GM12878 (cell line): ENCODE results near the gene DHCR7. TPM values are rescaled to one million over a fixed set of nuclear protein-coding genes. Genes with fewer than 3 reads are reported as not detected.

Experiments
- ATAC-seq: fragments of 200-7000 bp; cut with Tn5 transposase; 3 replicates; pipeline ENCODE4 v1.9.1; 2020; ENCODE audit warnings: mild to moderate bottlenecking, moderate library complexity
- BruUV-seq: library from RNA; stranded (reverse); fragments of 400-500 nt; replicated peaks from 2 replicates; lab custom pipeline; 2021; lab: Mats Ljungman, UMichigan
- CTCF ChIA-PET: fragments of 300-600 bp; sonication (Branson Sonifier 250); formaldehyde crosslinking; extraction: SDS; loops from one replicate; lab custom pipeline; 2021; ENCODE audit warnings: inconsistent platforms; lab: Yijun Ruan, JAX
- POLR2A ChIA-PET: fragments of 350-600 bp; formaldehyde crosslinking; extraction: SDS; loops from one replicate; lab custom pipeline; 2021; ENCODE audit warnings: inconsistent platforms; lab: Charles Lee
- RAD21 ChIA-PET: fragments of 300-600 bp; sonication (Branson Sonifier 250); formaldehyde crosslinking; loops from one replicate; lab custom pipeline; 2023; ENCODE audit warnings: antibody characterized with exemption; ENCODE audit not compliant: unreplicated experiment; lab: Charles Lee
- SMC1A ChIA-PET: fragments of 300-600 bp; sonication (Branson Sonifier 250); formaldehyde crosslinking; loops from one replicate; lab custom pipeline; 2023; ENCODE audit not compliant: unreplicated experiment, uncharacterized antibody; lab: Charles Lee
- DNase-seq: peaks from one replicate; pipeline ENCODE4 v3.0.0-alpha.2; 2011; ENCODE audit warnings: low read depth, low spot score
- FAIRE-seq: peaks from 3 replicates; lab custom pipeline; 2011; peaks lifted over from hg19 to GRCh38; lab: Jason Lieb, UNC
- H2AFZ ChIP-seq: 2 replicates; pipeline ENCODE4 v1.6.0; 2011; ENCODE audit warnings: low read depth, low read length, control low read depth; ENCODE audit not compliant: control insufficient read depth
- H3K27ac ChIP-seq: 2 replicates; pipeline ENCODE4 v1.5.1; 2011; ENCODE audit warnings: control low read depth; ENCODE audit not compliant: control insufficient read depth, insufficient read depth
- H3K27me3 ChIP-seq, 2 experiments: replicated peaks in 1 of 2; 2 replicates each; pipeline versions ENCODE4 v1.6.0 to v1.6.1; 2011; ENCODE audit warnings: low read length in 1 of 2; ENCODE audit not compliant: control insufficient read depth in 2 of 2, insufficient read depth in 2 of 2
- H3K36me3 ChIP-seq, 2 experiments: 2 replicates each; pipeline ENCODE4 v1.5.1; 2011; ENCODE audit warnings: low read length in 1 of 2; ENCODE audit not compliant: control insufficient read depth in 2 of 2, insufficient read depth in 2 of 2
- H3K4me1 ChIP-seq: 2 replicates; pipeline ENCODE4 v1.6.1; 2011; ENCODE audit warnings: mild to moderate bottlenecking, low read length, moderate library complexity, mixed read lengths; ENCODE audit not compliant: control insufficient read depth, insufficient read depth
- H3K4me2 ChIP-seq: 2 replicates; pipeline ENCODE4 v1.6.0; 2011; ENCODE audit warnings: control low read depth; ENCODE audit not compliant: control insufficient read depth, insufficient read depth
- H3K4me3 ChIP-seq: fragments of 200-600 bp; sonication (generic); 2 replicates; pipeline ENCODE4 v1.5.1; 2016
- H3K79me2 ChIP-seq: 2 replicates; pipeline ENCODE4 v1.6.0; 2011; ENCODE audit warnings: low read length; ENCODE audit not compliant: control insufficient read depth, insufficient read depth
- H3K9ac ChIP-seq: 2 replicates; pipeline ENCODE4 v1.8.0; 2011; ENCODE audit warnings: low read length, control low read depth, mixed read lengths; ENCODE audit not compliant: control insufficient read depth, insufficient read depth
- H3K9me3 ChIP-seq: replicated peaks from 3 replicates; pipeline ENCODE4 v1.5.1; 2011; ENCODE audit warnings: mild to moderate bottlenecking, low read length; ENCODE audit not compliant: control insufficient read depth, insufficient read depth
- H4K20me1 ChIP-seq: 2 replicates; pipeline ENCODE4 v1.6.0; 2011; ENCODE audit not compliant: control insufficient read depth, insufficient read depth
- CREM ChIP-seq: IDR thresholded peaks from 2 replicates; pipeline ENCODE4 v1.6.1; 2014; ENCODE audit warnings: antibody characterized with exemption, low read depth
- EED ChIP-seq: sonication (generic); IDR thresholded peaks from 2 replicates; pipeline ENCODE4 v1.6.1; 2016; ENCODE audit warnings: antibody characterized with exemption, low read depth
- IRF5 ChIP-seq: fragments of 450-650 bp; IDR thresholded peaks from 2 replicates; pipeline ENCODE4 v1.6.1; 2017; ENCODE audit warnings: borderline replicate concordance
- KAT2A ChIP-seq: conservative IDR thresholded peaks from 2 replicates; pipeline ENCODE4 v1.6.1; 2011; ENCODE audit warnings: low read depth, low read length; ENCODE audit not compliant: control insufficient read depth
- MXI1 ChIP-seq: fragments of 150-350 bp; IDR thresholded peaks from 2 replicates; pipeline ENCODE4 v1.6.1; 2011; ENCODE audit warnings: low read depth, mild to moderate bottlenecking, inconsistent platforms, low read length, improper control_type of control experiment
- MYB ChIP-seq: fragments of 150-350 bp; IDR thresholded peaks from 2 replicates; pipeline ENCODE4 v1.6.1; 2014; ENCODE audit warnings: mild to moderate bottlenecking, low read depth, low read length, borderline replicate concordance
- MYC ChIP-seq: IDR thresholded peaks from 2 replicates; pipeline ENCODE4 v1.6.1; 2011; ENCODE audit warnings: mild to moderate bottlenecking, low read length, moderate library complexity, inconsistent platforms; ENCODE audit not compliant: insufficient read depth, insufficient replicate concordance, insufficient read length, severe bottlenecking
- NFXL1 ChIP-seq: fragments of 450-650 bp; IDR thresholded peaks from 2 replicates; pipeline ENCODE4 v1.6.1; 2017; ENCODE audit warnings: antibody characterized with exemption, mild to moderate bottlenecking, borderline replicate concordance
- SREBF2 ChIP-seq: IDR thresholded peaks from 2 replicates; pipeline ENCODE4 v1.6.1; 2012; ENCODE audit warnings: mild to moderate bottlenecking, low read length
- ZNF24 ChIP-seq: fragments of 450-650 bp; IDR thresholded peaks from 2 replicates; pipeline ENCODE4 v1.6.1; 2017; ENCODE audit warnings: antibody characterized with exemption, mild to moderate bottlenecking
- ZNF384 ChIP-seq: IDR thresholded peaks from 2 replicates; pipeline ENCODE4 v1.6.1; 2012; ENCODE audit warnings: low read depth, mild to moderate bottlenecking, low read length, improper control_type of control experiment, borderline replicate concordance
- ZZZ3 ChIP-seq: IDR thresholded peaks from 2 replicates; pipeline ENCODE4 v1.6.1; 2011; ENCODE audit warnings: low read depth; ENCODE audit not compliant: control insufficient read depth, insufficient read length
- WGBS: methylation state at CpG from one replicate; pipeline ENCODE4 v1.1.6; 2016; ENCODE audit warnings: low lambda C conversion rate; ENCODE audit not compliant: insufficient replicate concordance, insufficient coverage; ENCODE audit errors: missing lambda C conversion rate; 5-methylcytosine and 5-hydroxymethylcytosine counted together
- in situ Hi-C: fragments of 300-500 bp; cut with MboI; formaldehyde crosslinking; loops from 9 replicates; pipeline ENCODE4 v1.14.3; 2018; ENCODE audit warnings: mixed read lengths
- intact Hi-C: fragments of 100-400 bp; cut with micrococcal nuclease; formaldehyde crosslinking; loops from one replicate; pipeline ENCODE4 v1.14.2; 2022; ENCODE audit not compliant: unreplicated experiment
- polyA plus RNA-seq, 11 experiments: library from polyadenylated mRNA; depleted of rRNA in 4 of 11; unstranded in 6 of 11; stranded (reverse) in 5 of 11; fragments of >200 nt; fragmentation: Nextera tagmentation in 4 of 11; fragmentation: Illumina TruSeq in 1 of 11; extraction: Ambion mirVana in 4 of 11; extraction: Trizol in 1 of 11; gene quantifications; 1 replicate in 1 of 11; 2 replicates in 10 of 11; pipeline versions ENCODE4 v1.2.1 to v1.2.3, GENCODE V29; 2011 to 2016; ENCODE audit warnings: inconsistent platforms in 2 of 11, missing spikeins in 2 of 11, low read depth in 1 of 11
- total RNA-seq, 4 experiments: library from RNA; depleted of rRNA in 3 of 4; stranded (reverse); fragments of >200 nt in 3 of 4; fragmentation: Illumina TruSeq in 1 of 4; extraction: Trizol in 1 of 4; gene quantifications; 2 replicates each; pipeline versions ENCODE4 v1.2.1 to v1.2.3, GENCODE V29; 2013 to 2021
- TF ChIP-seq, protein P1 (sequence below), 3 experiments: IDR thresholded peaks in 2 of 3; conservative IDR thresholded peaks in 1 of 3; 2 replicates each; pipeline ENCODE4 v1.5.1; 2011; ENCODE audit warnings: low read depth in 3 of 3, low read length in 3 of 3, mild to moderate bottlenecking in 3 of 3, control low read depth in 2 of 3, moderate library complexity in 2 of 3, inconsistent platforms in 1 of 3, mixed read lengths in 1 of 3; ENCODE audit not compliant: control insufficient read depth in 2 of 3, insufficient read depth in 1 of 3; ENCODE audit errors: extremely low read depth in 1 of 3
- TF ChIP-seq, protein P2 (sequence below): fragments of 450-650 bp; IDR thresholded peaks from 2 replicates; pipeline ENCODE4 v1.6.1; 2017; ENCODE audit warnings: mild to moderate bottlenecking
- TF ChIP-seq, protein P3 (sequence below): IDR thresholded peaks from 2 replicates; pipeline ENCODE4 v1.6.1; 2012; ENCODE audit warnings: mild to moderate bottlenecking, low read depth, low read length

Gene DHCR7
- total and polyA plus RNA-seq, 10 of the 15 experiments (the other 5 are each of a cell fraction or from before 2014, with no cell fraction given), result 4.2 to 115 (median 57.8) TPM

DNA sequence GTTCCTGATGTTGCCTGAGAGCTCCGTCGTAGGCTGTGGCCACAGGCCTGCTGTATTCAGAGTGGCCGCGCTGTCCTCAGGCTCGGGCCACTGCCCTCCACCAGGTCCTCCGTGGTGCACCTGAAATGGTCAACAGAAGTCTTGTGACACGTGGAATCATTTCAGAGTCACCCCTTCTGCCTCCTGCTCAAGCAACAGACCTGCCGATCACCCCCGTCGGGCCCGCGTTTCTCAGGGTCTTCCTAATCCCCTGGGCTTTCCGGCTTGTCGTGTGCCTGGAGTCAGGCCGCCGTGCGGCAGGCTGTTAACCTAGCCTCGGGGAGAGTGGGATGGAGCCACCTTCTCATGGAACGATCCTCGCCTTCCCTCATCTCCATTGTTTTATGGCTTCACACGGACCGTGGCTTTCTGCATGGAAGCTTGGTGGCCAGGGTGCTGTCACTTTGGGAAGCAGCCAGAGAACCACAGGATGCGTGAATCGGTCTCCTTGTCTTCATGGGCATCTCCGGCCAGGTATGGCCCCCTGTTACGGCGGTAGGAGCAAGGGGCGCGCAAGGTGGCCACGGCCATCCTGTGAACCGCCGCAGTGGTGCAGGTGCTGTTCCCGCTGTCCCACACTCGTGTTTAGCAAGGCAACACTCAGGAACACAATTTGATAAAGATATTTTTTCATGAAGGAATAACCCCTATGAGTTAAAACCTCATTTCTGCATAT lies 28.9 kb upstream of the DHCR7 start:
- in situ Hi-C loops, result no loop called here
- Histone ChIP-seq H3K4me1 (no peaks in the 10 kb centered on the region), H3K9ac (no peak overlapping the region), H3K4me3 (no peak overlapping the region), H3K79me2 (no peaks in the 10 kb centered on the region), H3K27me3 (no peaks in the 10 kb centered on the region), H4K20me1 (no peaks in the 10 kb centered on the region), H3K36me3 (peaks cover 21 to 45% of the 10 kb centered on the region in 2 experiments), H2AFZ (no peak overlapping the region), H3K4me2 (no peak overlapping the region), H3K9me3 (no peaks in the 10 kb centered on the region), H3K27ac (no peak overlapping the region)
- ChIA-PET RAD21 (no interaction called here), SMC1A (no interaction called here), CTCF (no interaction called here), POLR2A (no interaction called here)
- ATAC-seq (no peak), FAIRE-seq (no peak), DNase-seq (no peak)
- no TSS peak for BruUV-seq
- WGBS, result 94% methylated on average over 34 of the region's 34 CpGs
- intact Hi-C loops, result no loop called here
- TF ChIP-seq MYB, result no peak
- no peak for TF ChIP-seq EED
- TF ChIP-seq NFXL1, result no peak
- no peak for TF ChIP-seq ZNF384
- no peak for TF ChIP-seq MYC
- TF ChIP-seq, protein P1, sequence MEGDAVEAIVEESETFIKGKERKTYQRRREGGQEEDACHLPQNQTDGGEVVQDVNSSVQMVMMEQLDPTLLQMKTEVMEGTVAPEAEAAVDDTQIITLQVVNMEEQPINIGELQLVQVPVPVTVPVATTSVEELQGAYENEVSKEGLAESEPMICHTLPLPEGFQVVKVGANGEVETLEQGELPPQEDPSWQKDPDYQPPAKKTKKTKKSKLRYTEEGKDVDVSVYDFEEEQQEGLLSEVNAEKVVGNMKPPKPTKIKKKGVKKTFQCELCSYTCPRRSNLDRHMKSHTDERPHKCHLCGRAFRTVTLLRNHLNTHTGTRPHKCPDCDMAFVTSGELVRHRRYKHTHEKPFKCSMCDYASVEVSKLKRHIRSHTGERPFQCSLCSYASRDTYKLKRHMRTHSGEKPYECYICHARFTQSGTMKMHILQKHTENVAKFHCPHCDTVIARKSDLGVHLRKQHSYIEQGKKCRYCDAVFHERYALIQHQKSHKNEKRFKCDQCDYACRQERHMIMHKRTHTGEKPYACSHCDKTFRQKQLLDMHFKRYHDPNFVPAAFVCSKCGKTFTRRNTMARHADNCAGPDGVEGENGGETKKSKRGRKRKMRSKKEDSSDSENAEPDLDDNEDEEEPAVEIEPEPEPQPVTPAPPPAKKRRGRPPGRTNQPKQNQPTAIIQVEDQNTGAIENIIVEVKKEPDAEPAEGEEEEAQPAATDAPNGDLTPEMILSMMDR (IDR thresholded peaks at IDR 0.05 in 2 of 3, conservative IDR thresholded peaks at IDR 0.05 in 1 of 3; ENCODE audit: control insufficient read depth in 2 of 3, extremely low read depth in 1 of 3, insufficient read depth in 1 of 3, low read depth in 3 of 3, low read length in 3 of 3), result no peak
- TF ChIP-seq, protein P2, sequence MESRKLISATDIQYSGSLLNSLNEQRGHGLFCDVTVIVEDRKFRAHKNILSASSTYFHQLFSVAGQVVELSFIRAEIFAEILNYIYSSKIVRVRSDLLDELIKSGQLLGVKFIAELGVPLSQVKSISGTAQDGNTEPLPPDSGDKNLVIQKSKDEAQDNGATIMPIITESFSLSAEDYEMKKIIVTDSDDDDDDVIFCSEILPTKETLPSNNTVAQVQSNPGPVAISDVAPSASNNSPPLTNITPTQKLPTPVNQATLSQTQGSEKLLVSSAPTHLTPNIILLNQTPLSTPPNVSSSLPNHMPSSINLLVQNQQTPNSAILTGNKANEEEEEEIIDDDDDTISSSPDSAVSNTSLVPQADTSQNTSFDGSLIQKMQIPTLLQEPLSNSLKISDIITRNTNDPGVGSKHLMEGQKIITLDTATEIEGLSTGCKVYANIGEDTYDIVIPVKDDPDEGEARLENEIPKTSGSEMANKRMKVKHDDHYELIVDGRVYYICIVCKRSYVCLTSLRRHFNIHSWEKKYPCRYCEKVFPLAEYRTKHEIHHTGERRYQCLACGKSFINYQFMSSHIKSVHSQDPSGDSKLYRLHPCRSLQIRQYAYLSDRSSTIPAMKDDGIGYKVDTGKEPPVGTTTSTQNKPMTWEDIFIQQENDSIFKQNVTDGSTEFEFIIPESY, result no peak
- TF ChIP-seq ZNF24, result no peak
- no peak for TF ChIP-seq IRF5
- no peak for TF ChIP-seq SREBF2
- TF ChIP-seq ZZZ3, result no peak
- TF ChIP-seq KAT2A, result no peak
- no peak for TF ChIP-seq CREM
- TF ChIP-seq, protein P3, sequence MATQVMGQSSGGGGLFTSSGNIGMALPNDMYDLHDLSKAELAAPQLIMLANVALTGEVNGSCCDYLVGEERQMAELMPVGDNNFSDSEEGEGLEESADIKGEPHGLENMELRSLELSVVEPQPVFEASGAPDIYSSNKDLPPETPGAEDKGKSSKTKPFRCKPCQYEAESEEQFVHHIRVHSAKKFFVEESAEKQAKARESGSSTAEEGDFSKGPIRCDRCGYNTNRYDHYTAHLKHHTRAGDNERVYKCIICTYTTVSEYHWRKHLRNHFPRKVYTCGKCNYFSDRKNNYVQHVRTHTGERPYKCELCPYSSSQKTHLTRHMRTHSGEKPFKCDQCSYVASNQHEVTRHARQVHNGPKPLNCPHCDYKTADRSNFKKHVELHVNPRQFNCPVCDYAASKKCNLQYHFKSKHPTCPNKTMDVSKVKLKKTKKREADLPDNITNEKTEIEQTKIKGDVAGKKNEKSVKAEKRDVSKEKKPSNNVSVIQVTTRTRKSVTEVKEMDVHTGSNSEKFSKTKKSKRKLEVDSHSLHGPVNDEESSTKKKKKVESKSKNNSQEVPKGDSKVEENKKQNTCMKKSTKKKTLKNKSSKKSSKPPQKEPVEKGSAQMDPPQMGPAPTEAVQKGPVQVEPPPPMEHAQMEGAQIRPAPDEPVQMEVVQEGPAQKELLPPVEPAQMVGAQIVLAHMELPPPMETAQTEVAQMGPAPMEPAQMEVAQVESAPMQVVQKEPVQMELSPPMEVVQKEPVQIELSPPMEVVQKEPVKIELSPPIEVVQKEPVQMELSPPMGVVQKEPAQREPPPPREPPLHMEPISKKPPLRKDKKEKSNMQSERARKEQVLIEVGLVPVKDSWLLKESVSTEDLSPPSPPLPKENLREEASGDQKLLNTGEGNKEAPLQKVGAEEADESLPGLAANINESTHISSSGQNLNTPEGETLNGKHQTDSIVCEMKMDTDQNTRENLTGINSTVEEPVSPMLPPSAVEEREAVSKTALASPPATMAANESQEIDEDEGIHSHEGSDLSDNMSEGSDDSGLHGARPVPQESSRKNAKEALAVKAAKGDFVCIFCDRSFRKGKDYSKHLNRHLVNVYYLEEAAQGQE, result no peak
- no peak for TF ChIP-seq MXI1
